NCI-H446 (cell line): ENCODE measurements around the gene CYTH1.
"Not testable (repeated sequence)": the region's sequence is repeated elsewhere in the genome, so short reads cannot be mapped to it uniquely, and the experiment has no call there.

Experiments
- DNase-seq, 2 experiments: peaks; one replicate each; lab custom pipeline; 2025; lab: John Stamatoyannopoulos, UW

CYTH1 gene

GRCh38 chr17:78759203-78759968 lies 22.7 kb downstream of the CYTH1 start:
- DNase-seq, result no peak

- DNase-seq, result no peak
Observed at GRCh38 chr17:78753316-78754250, 28.5 kb downstream of the CYTH1 start.

GRCh38 chr17:78751447-78752161 lies 30.5 kb downstream of the CYTH1 start:
- DNase-seq, result no peak

- DNase-seq, result not testable (repeated sequence)
Observed at GRCh38 chr17:78751000-78751399, 31.1 kb downstream of the CYTH1 start.

- no peak for DNase-seq
Observed at GRCh38 chr17:78748730-78749317, 33.2 kb downstream of the CYTH1 start.

- DNase-seq, result no peak
Observed at GRCh38 chr17:78748048-78748729, 33.9 kb downstream of the CYTH1 start.

- DNase-seq, result no peak
Observed at GRCh38 chr17:78747488-78747887, 34.6 kb downstream of the CYTH1 start.

GRCh38 chr17:78746949-78747269 lies 35.2 kb downstream of the CYTH1 start:
- no peak for DNase-seq

- DNase-seq, result no peak
Observed at GRCh38 chr17:78746263-78746948, 35.7 kb downstream of the CYTH1 start.

- DNase-seq, result peak; percentile 22 to 31
Observed at GRCh38 chr17:78745407-78746088, 36.5 kb downstream of the CYTH1 start.

- no peak for DNase-seq
Observed at GRCh38 chr17:78742901-78743300, 39.2 kb downstream of the CYTH1 start.

GRCh38 chr17:78741644-78742284 lies 40.3 kb downstream of the CYTH1 start:
- no peak for DNase-seq

- no peak for DNase-seq
Observed at GRCh38 chr17:78739331-78739931, 42.6 kb downstream of the CYTH1 start.

- DNase-seq, result no peak
Observed at GRCh38 chr17:78738698-78739097, 43.4 kb downstream of the CYTH1 start.

- DNase-seq, result no peak
Observed at GRCh38 chr17:78738278-78738677, 43.8 kb downstream of the CYTH1 start.

GRCh38 chr17:78737332-78737731 lies 44.7 kb downstream of the CYTH1 start:
- DNase-seq, result no peak

GRCh38 chr17:78736526-78737079 lies 45.5 kb downstream of the CYTH1 start:
- no peak for DNase-seq

- DNase-seq, result no peak
Observed at GRCh38 chr17:78735832-78736525, 46.1 kb downstream of the CYTH1 start.
